ENCODE data around the gene SNN. TPM values are rescaled to one million over a fixed set of nuclear protein-coding genes. Genes with fewer than 3 reads are reported as not detected.

The SNN gene
- total RNA-seq, 1 experiment from 2014 or later: 65.2 TPM

- TF ChIP-seq FOXJ3 (CRISPR knock-in tag; IDR thresholded peaks at IDR 0.05; ENCODE audit: borderline replicate concordance): no peak
- no peak for TF ChIP-seq ZSCAN18 (CRISPR knock-in tag; IDR thresholded peaks at IDR 0.05)
- no peak for TF ChIP-seq JUN (CRISPR knock-in tag; IDR thresholded peaks at IDR 0.05)
These were observed 3.4 kb downstream of the SNN start (continued) for GRCh38 chr16:11671676-11672075.

GRCh38 chr16:11672206-11673090 lies 4.2 kb downstream of the SNN start:
- Mint-ChIP-seq H3K27me3 (ENCODE audit: low read depth) (no peaks in the 10 kb centered on the region), H3K36me3 (peaks cover 16% of the 10 kb centered on the region), H3K9me3 (no peaks in the 10 kb centered on the region), H3K27ac (peak overlapping the region; percentile 98), H3K4me1 (peaks cover 54% of the 10 kb centered on the region), H3K4me3 (no peak overlapping the region; the same call in 1 of the 2 replicates)
- ATAC-seq (no peak), DNase-seq (ENCODE audit: low spot score) (no peak)
- ChIA-PET CTCF (interaction anchor here (2.1 kb wide), 1 partner anchor 276 kb away, joined by 7 read pairs; no protein-coding TSS in a partner anchor), POLR2A (no interaction called here)
- TF ChIP-seq IRF2 (CRISPR knock-in tag; IDR thresholded peaks at IDR 0.05; ENCODE audit: borderline replicate concordance, low read depth): no peak
- no peak for TF ChIP-seq EMX1 (CRISPR knock-in tag; IDR thresholded peaks at IDR 0.05)
- no peak for TF ChIP-seq ATF6 (CRISPR knock-in tag; IDR thresholded peaks at IDR 0.05)
- TF ChIP-seq ARID4B (CRISPR knock-in tag; IDR thresholded peaks at IDR 0.05; ENCODE audit: borderline replicate concordance): no peak
- TF ChIP-seq ZBTB21 (CRISPR knock-in tag; IDR thresholded peaks at IDR 0.05; ENCODE audit: borderline replicate concordance): no peak
- TF ChIP-seq CREM (CRISPR knock-in tag; IDR thresholded peaks at IDR 0.05): no peak
- no peak for TF ChIP-seq ZNF532 (CRISPR knock-in tag; IDR thresholded peaks at IDR 0.05; ENCODE audit: borderline replicate concordance)
- TF ChIP-seq ZNF396 (CRISPR knock-in tag; IDR thresholded peaks at IDR 0.05; ENCODE audit: borderline replicate concordance): no peak
- TF ChIP-seq CREB1 (CRISPR knock-in tag; IDR thresholded peaks at IDR 0.05): no peak
- no peak for TF ChIP-seq JAZF1 (CRISPR knock-in tag; IDR thresholded peaks at IDR 0.05)
- no peak for TF ChIP-seq TP53 (CRISPR knock-in tag; IDR thresholded peaks at IDR 0.05)
- TF ChIP-seq TEAD1 (CRISPR knock-in tag; IDR thresholded peaks at IDR 0.05): no peak
- TF ChIP-seq CBFB (CRISPR knock-in tag; IDR thresholded peaks at IDR 0.05; ENCODE audit: low read depth): no peak
- no peak for TF ChIP-seq TCF7 (CRISPR knock-in tag; IDR thresholded peaks at IDR 0.05; ENCODE audit: low read depth)
- no peak for TF ChIP-seq NR2C2 (CRISPR knock-in tag; IDR thresholded peaks at IDR 0.05)
- TF ChIP-seq ZNF219 (CRISPR knock-in tag; IDR thresholded peaks at IDR 0.05; ENCODE audit: borderline replicate concordance): no peak
- TF ChIP-seq E2F4 (CRISPR knock-in tag; IDR thresholded peaks at IDR 0.05; ENCODE audit: borderline replicate concordance, low read depth): no peak
- TF ChIP-seq ZNF138 (CRISPR knock-in tag; conservative IDR thresholded peaks at IDR 0.05): no peak
- no peak for TF ChIP-seq MLX (CRISPR knock-in tag; IDR thresholded peaks at IDR 0.05)
